ENCODE measurements around the gene AUTS2. TPM values are rescaled to one million over a fixed set of nuclear protein-coding genes. Genes with fewer than 3 reads are reported as not detected.
"Not testable (repeated sequence)": the region's sequence is repeated elsewhere in the genome, so short reads cannot be mapped to it uniquely, and the experiment has no call there.

AUTS2 gene
- total RNA-seq, 1 donor from 2014 or later = 0.79 TPM

GRCh38 chr7:70589590-70589989 lies 991.3 kb downstream of the AUTS2 start:
- DNase-seq (ENCODE audit: low read depth in 2 of 2) = no peak

GRCh38 chr7:70590126-70590854 lies 992.0 kb downstream of the AUTS2 start:
- DNase-seq (ENCODE audit: low read depth in 2 of 2) = no peak

DNA sequence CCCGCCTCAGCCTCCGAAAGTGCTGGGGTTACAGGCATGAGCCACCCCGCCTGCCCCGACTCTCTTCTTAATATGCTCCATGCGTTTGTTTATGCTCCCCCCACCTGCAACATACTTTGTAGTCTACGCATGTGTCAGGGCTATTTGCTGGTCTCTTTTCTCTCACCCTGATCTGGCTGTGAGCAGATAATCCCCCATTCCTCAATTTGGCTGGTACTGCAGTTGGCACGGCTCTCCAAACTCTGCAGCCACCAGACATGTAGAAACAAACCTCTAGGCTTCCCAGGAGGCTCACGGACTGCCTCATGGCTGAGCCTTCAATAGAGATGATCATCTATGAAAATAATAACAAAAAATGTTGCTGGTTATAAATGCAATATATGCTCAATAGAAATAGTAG lies 993.4 kb downstream of the AUTS2 start:
- DNase-seq (ENCODE audit: low read depth in 2 of 2) = no peak

DNA sequence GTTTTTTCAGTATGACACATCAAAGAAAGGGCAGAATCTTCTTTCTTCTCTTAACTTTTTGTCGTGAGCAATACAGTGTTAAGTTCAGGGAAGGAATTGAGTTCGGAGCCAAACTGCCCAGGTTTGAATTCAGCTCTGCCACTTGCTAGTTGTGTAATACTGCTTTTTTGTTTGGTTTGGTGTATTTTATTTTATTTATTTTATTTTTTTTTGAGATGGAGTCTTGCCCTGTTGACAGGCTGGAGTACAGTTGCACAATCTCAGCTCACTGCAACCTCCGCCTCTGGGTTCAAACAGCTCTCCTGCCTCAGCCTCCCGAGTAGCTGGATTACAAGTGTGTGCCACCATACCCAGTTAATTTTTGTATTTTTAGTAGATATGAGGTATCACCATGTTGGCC lies 993.9 kb downstream of the AUTS2 start:
- DNase-seq (ENCODE audit: low read depth in 2 of 2) = no peak

DNA sequence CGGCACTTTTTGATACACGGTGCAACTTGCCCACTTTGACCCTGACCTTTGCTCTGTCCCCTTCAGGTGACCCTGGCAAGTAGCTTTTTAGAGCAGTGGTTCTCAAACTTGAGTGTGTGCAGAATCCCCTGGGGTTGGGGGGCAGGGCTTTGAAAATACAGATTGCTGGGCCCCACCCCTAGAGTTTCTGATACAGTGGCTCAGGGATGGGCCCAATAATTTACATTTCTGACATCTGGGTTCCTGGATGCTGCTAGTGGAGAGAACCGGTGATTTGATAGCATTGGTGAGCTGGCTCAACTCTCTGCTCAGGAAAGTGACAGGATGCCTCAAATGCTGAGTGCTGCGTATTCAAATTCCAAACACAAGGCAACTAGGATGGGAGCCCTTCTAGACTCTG lies 995.9 kb downstream of the AUTS2 start:
- no peak for DNase-seq (ENCODE audit: low read depth in 2 of 2)

DNA sequence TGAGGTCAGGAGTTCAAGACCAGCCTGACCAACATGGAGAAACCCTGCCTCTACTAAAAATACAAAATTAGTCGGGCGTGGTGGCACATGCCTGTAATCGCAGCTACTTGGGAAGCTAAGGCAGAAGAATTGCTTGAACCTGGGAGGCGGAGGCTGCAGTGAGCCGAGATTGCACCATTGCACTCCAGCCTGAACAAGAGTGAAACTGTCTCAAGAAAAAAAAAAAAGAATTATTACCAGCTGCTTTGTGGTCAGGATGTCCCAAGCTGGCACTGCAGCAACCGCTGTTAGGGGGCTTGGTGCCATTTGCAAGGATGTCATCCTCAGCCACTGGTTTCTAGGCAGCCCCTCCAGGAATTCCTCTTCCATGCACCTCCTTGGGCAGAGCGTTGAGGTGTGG lies 996.6 kb downstream of the AUTS2 start:
- not testable (repeated sequence) for DNase-seq (ENCODE audit: low read depth in 2 of 2)

DNA sequence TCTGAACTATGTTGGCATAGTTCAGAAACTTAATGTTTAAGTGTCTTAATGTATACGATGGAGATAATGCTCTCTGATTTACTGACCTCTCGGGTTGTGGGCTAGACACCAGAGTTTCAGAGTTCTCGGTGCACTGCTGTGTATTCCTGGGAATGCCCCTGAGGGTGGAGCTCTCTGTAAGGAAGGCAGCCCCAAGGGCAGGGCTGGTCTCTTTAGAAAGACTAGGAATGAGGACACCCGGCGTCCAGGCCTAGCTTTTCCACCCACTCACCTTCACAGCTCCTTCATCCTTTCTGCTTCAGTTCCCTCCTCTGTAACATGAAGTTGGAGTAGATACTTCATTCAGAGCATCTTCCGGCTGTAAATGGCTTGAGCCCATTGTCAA lies 997.1 kb downstream of the AUTS2 start:
- no peak for DNase-seq (ENCODE audit: low read depth in 2 of 2)

DNA sequence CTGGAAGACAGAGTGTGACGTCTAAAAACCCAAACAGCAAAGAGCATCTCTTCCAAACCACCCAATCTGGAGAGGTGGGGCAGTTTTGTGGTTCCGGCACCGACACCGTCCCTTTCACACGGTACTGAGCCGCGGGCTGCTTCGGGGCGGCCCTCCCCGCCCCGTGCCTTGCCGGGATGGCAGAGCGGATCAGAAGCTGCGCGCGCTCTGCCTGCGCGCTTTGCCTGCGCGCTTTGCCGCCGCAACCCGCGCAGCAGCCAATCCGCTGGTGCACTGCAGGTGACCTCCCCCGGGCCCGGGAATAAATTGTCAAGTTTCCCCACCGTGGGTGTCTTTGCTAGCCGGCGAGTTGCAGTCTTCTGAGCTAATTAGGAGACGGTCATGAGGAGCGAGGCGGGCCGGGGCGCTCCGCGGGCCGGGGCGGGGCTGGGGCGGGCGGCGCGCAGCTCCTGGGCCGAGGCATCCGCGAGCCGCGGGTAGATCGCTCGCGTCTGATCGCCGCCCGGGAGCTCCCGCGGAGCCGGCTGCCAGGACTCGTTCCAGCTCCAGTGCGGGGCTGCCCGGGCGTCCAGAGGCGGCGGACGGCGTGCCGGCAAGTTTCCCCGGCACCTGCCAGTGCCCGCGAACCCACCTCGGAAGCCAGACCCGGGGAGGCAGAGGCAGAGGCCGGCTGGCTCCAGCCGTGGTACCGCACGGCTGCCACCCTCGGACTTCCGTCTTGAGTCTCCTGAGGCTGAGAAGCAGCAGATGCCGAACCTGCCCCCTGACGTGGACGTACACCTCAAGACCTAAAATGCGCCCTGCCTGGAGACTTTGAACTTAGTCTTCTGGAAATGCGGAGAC lies 997.7 kb downstream of the AUTS2 start:
- DNase-seq (ENCODE audit: low read depth in 2 of 2) = no peak

DNA sequence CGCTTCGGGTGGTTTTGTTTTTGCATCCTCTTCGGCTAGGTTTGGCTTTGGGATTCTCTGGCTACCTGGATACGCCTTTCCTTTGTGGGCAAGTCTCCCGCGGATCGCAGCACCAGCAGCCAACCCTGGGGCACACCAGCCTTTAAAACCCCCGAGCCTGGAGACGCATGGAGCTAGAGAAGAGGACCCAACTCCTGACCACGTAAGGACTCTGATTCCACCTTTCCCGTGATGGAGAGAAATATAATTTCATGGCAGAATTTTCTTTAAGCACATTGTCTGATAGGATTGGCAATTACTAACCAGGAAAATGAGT lies 998.3 kb downstream of the AUTS2 start:
- DNase-seq (ENCODE audit: low read depth in 2 of 2) = no peak

- no peak for DNase-seq (ENCODE audit: low read depth in 2 of 2)
These were observed 998.8 kb downstream of the AUTS2 start for GRCh38 chr7:70597066-70597465.

GRCh38 chr7:70598976-70599375 lies 1000.7 kb downstream of the AUTS2 start:
- DNase-seq (ENCODE audit: low read depth in 2 of 2) = no peak

- no peak for DNase-seq (ENCODE audit: low read depth in 2 of 2)
These were observed 1001.3 kb downstream of the AUTS2 start for GRCh38 chr7:70599446-70600190.

- DNase-seq (ENCODE audit: low read depth in 2 of 2) = no peak
These were observed 1002.7 kb downstream of the AUTS2 start for GRCh38 chr7:70600993-70601392.

DNA sequence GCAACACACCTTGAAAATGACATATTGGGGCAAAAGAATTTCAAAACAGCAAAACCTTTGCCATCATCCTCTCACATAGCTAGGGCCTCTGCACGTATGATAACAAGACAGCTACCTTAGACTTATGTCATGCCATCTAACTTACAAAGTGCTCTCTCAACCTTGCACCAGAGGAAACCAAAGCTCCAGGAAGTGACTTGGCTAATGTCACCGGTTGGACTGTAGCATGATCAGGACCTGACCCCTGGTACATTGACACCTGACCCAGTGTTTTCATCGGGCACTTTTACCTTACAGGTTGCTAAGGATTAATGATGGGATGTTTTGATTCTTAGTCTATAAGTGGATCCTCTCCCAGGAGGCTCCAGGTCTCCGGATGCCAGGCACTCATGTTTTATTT lies 1003.8 kb downstream of the AUTS2 start:
- DNase-seq (ENCODE audit: low read depth in 2 of 2) = no peak

DNA sequence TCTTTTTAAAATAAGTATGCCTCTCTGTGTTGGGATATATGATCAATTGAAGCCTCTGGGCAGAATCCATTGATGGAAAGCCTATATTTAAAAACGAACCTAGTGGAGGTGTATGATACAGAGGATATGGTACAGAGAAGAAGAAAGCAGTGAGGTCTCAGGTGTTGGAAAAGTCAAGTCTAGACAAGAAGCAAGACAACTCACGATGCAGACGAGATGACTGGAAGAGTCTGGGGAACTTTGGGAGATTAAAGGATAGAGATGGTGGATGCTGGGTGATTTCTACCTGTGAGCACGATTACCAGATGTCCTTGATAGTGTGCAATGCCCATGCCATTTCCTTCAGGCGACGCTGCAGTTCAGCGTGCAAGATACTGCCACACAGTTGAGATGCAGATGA lies 1009.0 kb downstream of the AUTS2 start:
- DNase-seq (ENCODE audit: low read depth in 2 of 2) = no peak

DNA sequence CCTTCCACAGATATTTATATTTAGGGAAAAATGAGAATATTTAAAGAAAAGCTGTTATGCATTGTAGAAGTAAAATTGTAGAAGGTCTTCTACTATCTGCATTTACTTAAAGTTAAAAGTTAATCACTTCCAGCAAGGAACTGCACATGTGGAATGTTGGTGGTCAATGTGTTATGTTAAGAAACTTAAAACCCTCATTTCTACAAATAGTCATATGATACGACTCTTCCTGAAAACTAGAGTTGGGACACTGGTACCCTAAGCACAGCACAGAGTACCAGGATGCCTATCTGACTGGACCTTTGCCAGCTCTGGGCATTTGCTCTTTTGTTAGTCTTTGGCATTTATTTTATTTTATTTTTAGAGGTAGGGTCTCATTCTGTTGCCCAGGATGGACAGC lies 1009.5 kb downstream of the AUTS2 start:
- DNase-seq (ENCODE audit: low read depth in 2 of 2) = no peak

GRCh38 chr7:70608229-70608628 lies 1010.0 kb downstream of the AUTS2 start:
- DNase-seq (ENCODE audit: low read depth in 2 of 2) = no peak

DNA sequence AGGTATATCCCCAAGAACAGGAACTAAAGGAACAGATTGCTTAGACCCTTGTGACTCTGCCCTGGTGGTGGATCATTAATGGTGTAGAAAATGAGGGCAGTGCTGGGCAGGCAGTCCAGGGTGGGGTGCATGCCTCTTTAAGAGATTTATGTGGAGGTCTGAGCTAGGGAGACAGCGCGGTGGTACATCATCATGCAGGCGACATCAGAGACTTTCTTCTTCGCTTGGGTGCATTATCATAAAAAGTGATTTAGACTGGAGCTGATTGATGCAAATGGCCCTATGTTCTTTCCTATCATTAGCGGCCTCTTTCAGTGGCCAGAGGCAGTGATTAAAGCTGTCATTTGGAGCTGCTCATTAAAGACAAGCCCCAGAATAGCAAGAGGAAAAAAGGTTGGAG lies 1014.5 kb downstream of the AUTS2 start:
- no peak for DNase-seq (ENCODE audit: low read depth in 2 of 2)

DNA sequence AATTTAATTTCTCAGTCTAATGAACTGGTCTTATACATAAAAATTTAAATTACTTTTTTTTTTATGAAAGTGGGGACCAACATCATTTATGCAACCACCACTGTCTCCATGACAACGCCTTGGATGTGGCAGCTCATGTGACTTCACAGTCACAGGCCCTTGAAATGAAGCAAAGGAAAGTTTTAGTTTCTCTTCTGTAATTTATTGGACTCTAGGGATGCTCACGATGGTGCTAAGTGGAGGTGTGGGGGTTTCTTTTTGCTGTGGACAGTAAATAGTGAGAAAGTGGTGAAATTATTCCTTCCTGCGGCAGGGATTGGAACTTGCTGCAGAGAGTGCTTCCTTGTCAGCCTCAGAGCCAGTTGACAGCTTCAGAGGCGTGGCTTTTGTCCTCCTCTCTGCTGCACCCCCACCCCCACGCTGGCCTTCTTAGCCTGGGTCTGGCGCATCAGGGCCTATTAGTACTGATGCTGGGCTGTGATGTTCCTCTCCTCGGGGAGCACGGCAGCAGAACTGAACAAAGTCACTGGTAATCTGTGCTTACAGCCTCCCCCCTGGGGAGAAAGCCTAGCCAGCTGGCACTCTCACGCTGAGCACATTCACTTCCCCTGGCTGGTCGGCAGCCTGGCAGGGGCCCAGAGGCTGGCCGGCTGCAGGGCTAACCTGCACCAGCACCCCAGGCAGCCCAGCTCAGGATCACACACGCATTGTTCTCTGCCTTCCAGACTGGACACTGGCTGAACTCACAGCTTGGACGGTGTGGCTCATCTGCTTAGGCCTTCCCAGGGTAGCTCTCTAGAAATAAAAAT lies 1016.2 kb downstream of the AUTS2 start:
- no peak for DNase-seq (ENCODE audit: low read depth in 2 of 2)

- DNase-seq (ENCODE audit: low read depth in 2 of 2) = no peak
These were observed 1016.9 kb downstream of the AUTS2 start for GRCh38 chr7:70615066-70615606.

- DNase-seq (ENCODE audit: low read depth in 2 of 2) = no peak
These were observed 1017.9 kb downstream of the AUTS2 start for GRCh38 chr7:70616211-70616610.
